Bone marrow (tissue), 2 donors: ENCODE measurements around the gene GASK1B.

Experiments used
- DNase-seq, 2 donors: peaks; one replicate each; lab custom pipeline; 2025; lab: John Stamatoyannopoulos, UW

GASK1B gene

DNA sequence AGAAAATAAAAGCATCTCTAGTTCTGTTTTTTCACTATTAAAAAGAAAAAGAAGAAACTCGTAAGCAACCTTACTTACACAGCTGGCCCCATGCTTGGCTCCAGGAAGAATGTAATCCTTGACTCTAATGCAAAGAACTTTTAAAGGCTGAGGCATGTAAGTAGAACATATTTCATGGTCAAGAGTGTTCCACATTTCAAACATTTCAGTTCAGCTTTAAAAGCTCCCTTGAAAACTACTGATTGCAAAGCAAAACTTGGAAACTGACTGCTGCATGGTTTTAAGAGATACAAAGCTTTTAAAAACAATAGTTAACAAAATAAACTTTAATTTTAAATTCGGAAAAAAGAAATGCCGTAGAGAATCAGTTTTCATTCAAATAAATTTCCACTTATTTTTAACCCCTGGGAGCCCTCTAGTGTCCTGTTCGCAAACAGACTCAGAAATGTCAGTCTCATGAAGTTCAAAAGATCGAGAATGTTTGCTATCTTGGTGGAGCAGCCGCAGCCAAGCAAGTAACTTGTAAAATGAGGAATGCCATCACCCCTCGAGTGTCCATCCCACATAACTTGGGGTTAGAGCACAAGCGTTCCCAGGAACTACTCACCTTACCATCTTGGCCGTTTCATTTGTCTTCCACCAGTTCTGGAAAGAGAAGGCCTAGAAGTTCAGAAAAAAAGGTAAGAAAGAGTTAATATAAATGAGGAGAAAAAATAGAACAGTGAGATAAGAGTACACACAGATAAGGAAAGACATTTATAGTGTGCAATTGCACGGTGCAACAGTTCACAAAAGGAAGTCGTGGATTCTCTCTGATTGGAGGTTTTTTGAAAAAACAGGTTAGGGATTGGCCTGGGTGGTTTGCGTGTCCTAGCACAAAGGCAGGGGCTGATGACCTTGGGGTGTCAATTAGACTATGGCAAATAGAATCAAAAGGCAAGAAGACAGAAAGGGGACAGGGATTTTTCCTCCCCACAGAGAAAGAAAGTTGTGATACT lies at the start of gene GASK1B:
Gene GASK1B, minus strand, starts transcription at position 765 of the 998 bp plus-strand sequence. CDS start 1,650 bp downstream, outside the sequence.
- no peak for DNase-seq

DNA sequence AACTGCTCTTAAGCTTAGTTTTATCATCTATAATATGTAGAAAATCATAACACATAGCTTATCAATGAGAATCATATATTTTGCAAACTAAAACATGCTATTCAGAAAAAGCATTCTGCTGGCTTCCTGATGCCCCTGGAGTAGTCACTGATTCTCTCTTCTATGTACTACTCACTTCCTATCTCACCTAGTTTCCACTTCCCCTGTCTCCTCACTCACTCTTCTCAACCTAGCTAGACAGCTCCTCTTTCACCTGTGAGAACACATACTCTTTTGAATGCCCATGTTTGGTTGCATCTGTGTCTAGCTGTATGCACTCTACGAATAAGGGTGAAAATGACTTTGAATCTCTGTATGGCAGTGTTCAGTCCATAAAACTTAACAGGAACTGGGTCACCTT lies 46.8 kb upstream of the GASK1B start:
- no peak for DNase-seq

DNA sequence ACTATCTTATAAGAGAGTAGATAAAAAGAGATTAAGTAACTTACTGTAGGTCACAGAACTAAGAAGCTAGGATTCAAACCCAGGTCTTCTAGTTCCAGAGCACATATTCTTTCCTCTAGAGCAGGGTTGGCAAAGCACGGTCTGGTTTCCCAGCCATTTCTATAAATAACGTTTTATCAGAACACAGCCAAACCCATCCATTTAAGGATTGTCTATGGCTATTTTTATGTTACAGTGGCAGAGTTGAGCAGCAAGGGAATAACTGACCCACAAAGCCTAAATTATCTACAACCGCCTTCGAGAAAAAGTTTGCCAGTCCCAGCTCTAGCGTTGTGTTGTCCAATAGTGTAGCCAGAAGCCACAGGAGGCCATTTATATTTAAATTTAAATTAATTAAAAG lies 44.9 kb upstream of the GASK1B start:
- no peak for DNase-seq

- no peak for DNase-seq
Measured at GRCh38 chr4:158214856-158215255, 42.0 kb upstream of the GASK1B start.

- no peak for DNase-seq
Measured at GRCh38 chr4:158213466-158213865, 40.6 kb upstream of the GASK1B start.

DNA sequence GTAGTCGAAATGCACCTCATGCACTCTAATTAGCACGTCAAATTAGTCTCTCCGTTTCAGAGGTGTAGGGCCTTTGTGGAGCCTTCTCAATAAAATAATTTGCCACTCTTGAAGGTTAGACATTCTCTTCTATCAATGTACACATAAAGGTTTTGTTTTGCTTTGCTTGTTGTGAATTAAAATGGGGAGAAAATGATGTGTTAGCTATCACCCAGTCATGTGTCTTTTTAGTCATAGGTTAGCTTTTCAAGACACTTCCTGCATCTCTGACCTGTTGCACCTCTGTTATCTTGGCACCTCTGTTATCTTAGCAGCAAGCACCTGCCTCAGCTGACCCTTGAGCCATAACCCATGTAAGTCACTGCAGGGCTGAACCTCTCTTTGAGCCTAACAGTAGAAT lies 38.4 kb upstream of the GASK1B start:
- DNase-seq: no peak

DNA sequence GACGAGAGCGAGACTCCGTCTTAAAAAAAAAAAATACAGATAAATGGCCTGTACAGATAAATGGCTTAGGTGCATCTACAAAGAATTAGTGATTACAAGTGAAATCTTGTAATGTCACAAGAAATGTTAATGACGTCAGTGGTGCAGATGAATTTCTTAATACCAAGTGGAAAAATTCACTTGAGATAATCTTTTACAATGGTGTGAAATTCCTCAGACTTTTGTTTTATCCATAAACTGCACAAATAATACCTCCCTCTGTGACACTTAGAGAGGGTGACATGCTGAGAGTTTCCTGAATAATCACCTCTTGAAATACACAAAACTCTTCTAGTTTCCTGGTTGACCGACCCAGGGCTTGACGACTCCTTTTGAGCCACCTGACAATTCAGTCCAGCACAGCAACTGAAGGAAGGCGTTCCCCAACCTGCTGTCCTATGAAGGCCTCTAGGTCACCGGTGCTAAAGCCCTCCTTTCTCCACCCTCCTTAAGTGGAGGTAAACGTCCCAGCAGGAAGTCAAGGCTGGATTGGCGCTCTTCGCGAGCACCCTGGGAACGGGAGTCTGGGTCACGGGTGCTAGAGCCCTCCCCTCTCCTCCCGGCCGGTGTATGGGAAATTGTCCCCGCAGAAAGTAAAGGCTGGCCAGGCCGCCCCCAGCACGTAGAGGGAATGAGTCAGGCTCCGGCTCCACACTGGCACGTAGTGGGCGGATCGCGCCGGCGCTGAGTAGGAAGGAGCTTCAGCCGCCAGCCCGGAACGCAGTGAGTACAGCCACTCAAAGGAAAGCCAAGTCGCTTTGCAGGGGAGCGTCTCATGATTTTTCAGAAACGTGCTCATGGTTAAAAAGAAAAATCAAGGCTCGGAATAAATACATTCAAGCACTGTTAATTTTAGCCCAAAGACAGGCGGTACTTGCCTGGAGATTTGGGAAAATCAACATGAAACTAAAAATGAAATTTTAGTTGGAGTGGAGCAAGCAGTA lies 37.3 kb upstream of the GASK1B start, which contains the start of gene TMEM144:
Gene TMEM144, plus strand, starts transcription at position 662 of the 983 bp plus-strand sequence. CDS start 2,182 bp downstream, outside the sequence.
- peak; percentile 58 to 79 for DNase-seq

DNA sequence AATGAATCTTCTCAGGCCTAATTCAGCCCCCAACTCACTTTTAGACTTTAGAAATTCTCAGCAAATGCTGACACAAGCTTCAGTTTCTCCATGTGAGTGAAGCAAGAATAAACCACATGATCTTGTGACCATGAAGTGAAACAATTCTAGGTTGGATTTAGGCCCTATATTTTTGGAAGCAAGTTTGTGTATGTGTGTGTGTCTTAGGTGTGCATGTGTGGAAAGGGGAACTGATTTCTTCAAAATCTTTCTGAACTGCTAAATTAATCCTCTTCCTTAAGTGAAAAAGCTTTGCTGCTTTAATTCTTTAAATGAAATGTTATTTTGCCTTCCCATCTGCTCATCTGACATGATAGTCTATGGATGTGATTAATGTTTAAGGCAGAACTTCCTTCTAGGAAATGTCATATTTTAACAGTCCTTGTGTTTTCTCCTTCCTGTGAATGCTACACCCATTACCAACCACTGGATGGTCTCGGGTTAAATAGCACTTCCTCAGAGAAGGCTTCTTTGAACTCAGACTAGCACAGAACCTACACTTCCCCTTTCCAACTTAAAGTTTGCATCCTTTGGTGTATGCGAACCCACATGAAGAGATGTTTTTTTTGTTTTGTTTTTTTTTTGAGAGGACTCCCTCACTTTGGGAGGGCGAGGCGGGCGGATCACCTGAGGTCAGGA lies 36.3 kb upstream of the GASK1B start:
- DNase-seq: peak in 1 of 2 donors; percentile 85

DNA sequence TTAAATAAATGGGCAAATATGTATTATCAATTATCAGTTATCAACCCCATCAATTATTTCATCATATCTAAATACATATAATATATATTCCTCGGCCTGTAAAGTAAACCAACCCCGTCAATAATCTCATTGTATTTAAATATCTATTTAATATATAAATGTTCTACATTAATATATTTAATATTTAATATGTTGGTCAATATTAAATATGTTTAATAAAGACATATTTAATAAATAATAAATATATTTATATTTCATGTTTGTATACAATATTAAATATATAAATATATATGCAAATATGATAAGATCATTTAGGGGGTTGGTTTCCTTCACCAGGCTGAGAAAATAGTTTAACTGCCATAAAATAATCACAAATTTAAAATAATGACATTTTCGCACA lies 31.1 kb upstream of the GASK1B start:
- no peak for DNase-seq

GRCh38 chr4:158203436-158203835 lies 30.6 kb upstream of the GASK1B start:
- DNase-seq: no peak

- no peak for DNase-seq
Measured at GRCh38 chr4:158202481-158202880, 29.7 kb upstream of the GASK1B start.

DNA sequence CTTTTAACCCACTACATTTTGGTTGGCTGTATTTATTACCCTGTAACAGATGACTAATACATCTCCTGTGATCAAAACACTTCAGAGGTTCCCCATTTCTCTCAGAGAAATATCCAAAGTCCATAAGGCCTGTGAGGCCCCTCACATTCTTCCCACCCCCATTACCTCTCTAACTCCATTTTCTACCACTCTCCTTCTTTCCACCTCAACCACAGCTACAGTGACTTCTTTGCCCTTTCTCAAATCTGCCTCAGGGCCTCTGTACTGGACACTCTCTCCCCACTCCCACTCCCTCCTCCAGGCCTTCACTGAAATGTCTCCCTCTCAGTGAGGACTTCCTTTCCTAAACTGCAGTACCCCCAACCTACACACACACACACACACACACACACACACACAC lies 29.1 kb upstream of the GASK1B start:
- peak; percentile 1 to 49 for DNase-seq

- DNase-seq: no peak
Measured at GRCh38 chr4:158201322-158201721, 28.5 kb upstream of the GASK1B start.

GRCh38 chr4:158200214-158200613 lies 27.4 kb upstream of the GASK1B start:
- DNase-seq: no peak

- DNase-seq: no peak
Measured at GRCh38 chr4:158197194-158197776, 24.5 kb upstream of the GASK1B start.

DNA sequence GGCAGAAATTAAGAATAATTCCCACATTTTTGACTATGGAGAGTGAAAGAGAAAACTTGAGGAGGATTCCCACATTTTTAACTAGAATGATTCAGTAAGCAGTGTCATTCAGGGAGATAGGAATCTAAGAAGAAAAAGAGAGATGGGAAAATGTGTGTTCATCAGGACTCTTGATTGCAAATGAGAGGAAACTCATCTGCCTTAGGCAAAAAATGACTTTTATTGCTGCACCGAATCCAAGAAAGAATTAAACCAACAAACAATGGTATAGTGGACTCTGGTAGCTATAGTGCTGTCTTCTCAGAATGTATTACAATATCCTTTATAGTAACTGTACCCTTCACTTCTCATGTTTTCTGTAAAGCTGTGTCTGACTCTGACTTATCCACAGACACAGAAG lies 22.5 kb upstream of the GASK1B start:
- DNase-seq: no peak

- DNase-seq: peak in 1 of 2 donors; percentile 47
Measured at GRCh38 chr4:158193171-158193749, 20.4 kb upstream of the GASK1B start.

- DNase-seq: no peak
Measured at GRCh38 chr4:158192439-158193158, 19.8 kb upstream of the GASK1B start.

DNA sequence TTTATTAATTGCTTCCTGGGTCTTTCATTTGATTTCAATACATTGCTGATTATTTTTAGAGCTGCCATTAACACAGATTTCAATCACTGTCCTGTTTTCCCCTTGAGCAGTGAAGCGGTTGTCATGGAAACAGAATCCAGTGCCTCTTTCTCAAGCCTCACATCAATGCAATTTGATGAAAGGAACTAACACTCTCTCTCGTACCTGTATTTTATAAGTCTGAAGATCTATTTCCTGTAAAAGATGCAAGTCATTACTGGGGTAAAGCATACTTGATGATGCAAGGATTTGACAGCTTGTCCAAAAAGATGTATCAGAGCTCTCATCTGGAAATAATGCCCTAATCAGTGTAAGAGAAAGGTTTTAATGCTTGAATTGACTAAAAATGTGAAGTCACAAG lies 17.9 kb upstream of the GASK1B start:
- DNase-seq: no peak

DNA sequence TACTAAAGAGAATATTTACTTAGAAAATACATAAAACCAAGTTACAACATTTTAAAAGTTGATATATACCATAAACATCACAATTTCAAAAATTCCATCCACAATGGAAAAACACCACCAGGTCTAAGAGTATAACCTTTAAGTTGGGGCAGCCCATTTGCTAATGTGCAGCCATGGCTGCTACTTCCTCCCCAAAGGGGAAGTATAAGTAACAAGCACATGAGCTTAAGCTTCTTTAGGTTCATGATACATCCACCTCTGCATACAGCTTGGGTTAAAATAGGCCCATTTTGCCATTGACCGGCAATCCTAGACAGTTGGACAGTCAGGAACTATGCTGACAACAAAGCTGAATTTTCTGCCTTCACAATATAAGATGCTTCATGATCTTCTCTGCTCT lies 16.6 kb upstream of the GASK1B start:
- no peak for DNase-seq
